Measurements from ENCODE around the gene ANKRD33B. TPM values are rescaled to one million over a fixed set of nuclear protein-coding genes. Genes with fewer than 3 reads are reported as not detected.
"Not testable (repeated sequence)": the region's sequence is repeated elsewhere in the genome, so short reads cannot be mapped to it uniquely, and the experiment has no call there.

ANKRD33B gene
- total and polyA plus RNA-seq, 2 donors, result 4.5 to 6.8 TPM

DNA sequence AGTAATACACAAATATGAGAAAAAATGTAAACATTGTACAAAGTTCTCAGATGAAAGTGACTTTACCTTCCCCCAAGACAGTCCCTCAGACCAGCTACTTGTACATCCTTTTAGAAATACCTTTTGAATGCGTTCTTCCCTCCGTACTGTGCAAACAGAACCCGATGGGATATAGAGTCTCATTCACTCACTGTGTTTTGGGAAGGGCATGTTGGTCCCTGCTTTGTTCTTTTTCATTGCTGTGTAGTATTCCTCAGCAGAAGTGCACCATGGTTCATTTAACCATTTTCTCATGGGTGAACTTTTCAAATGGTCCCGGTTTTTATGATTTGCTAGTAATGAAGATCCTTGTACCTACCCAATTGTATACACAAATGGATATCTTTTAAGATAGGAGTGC lies 94.4 kb downstream of the ANKRD33B start:
- H3K4me1 ChIP-seq (ENCODE audit: control insufficient read depth in 2 of 2, insufficient read depth in 2 of 2, low read length in 2 of 2), result peaks cover 0 to 14% of the 10 kb centered on the region in 2 donors
- no peak overlapping the region for H3K4me3 ChIP-seq (ENCODE audit: low read length in 2 of 2)
- WGBS, result 86% methylated on average over 4 of the region's 4 CpGs

DNA sequence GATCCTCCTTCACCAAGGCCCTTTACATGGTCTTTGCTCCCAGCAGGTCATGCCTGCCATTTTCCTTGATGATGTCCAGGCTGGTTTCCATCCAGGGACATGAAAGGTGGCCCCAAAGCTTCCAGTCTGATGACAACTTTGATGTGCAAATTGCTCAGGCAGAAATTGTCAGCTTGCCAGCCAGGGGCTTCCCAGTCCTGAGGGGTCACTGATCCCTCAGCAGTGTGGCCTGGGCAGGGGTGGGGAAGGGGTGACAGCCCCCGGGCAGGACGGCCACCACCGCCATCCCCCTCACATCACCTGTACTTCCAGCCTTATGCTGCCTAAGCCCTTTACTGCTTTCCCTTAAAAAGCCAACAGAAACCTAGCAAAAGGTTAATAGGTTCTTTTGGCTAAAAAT lies 96.3 kb downstream of the ANKRD33B start:
- 99% methylated on average over 3 of the region's 3 CpGs for WGBS
- H3K27me3 ChIP-seq (ENCODE audit: control insufficient read depth in 2 of 2, insufficient read depth in 1 of 2, low read length in 1 of 2), result no peaks in the 10 kb centered on the region
- peaks cover 0 to 10% of the 10 kb centered on the region in 2 donors for H3K4me1 ChIP-seq (ENCODE audit: control insufficient read depth in 2 of 2, insufficient read depth in 2 of 2, low read length in 2 of 2)
- H3K36me3 ChIP-seq (ENCODE audit: control insufficient read depth in 2 of 2, insufficient read depth in 2 of 2, low read length in 1 of 2), result no peaks in the 10 kb centered on the region
- no peaks in the 10 kb centered on the region for H3K9me3 ChIP-seq (ENCODE audit: control insufficient read depth in 2 of 2, insufficient read depth in 1 of 2, low read length in 1 of 2)
- no peak overlapping the region for H3K4me3 ChIP-seq (ENCODE audit: low read length in 2 of 2)
- no peak overlapping the region for H3K27ac ChIP-seq (ENCODE audit: low read depth in 1 of 2, low read length in 1 of 2)
- DNase-seq (ENCODE audit: low read depth in 6 of 9, low spot score in 9 of 9), result no peak

More for the DNA sequence above, 94.4 kb downstream of the ANKRD33B start:
- no peak for DNase-seq (ENCODE audit: low read depth in 6 of 9, low spot score in 9 of 9)
- Histone ChIP-seq H3K36me3 (ENCODE audit: control insufficient read depth in 2 of 2, insufficient read depth in 2 of 2, low read length in 1 of 2) (no peaks in the 10 kb centered on the region), H3K27me3 (ENCODE audit: control insufficient read depth in 2 of 2, insufficient read depth in 1 of 2, low read length in 1 of 2) (no peaks in the 10 kb centered on the region), H3K9me3 (ENCODE audit: control insufficient read depth in 2 of 2, insufficient read depth in 1 of 2, low read length in 1 of 2) (no peaks in the 10 kb centered on the region), H3K27ac (ENCODE audit: low read depth in 1 of 2, low read length in 1 of 2) (no peak overlapping the region)

DNA sequence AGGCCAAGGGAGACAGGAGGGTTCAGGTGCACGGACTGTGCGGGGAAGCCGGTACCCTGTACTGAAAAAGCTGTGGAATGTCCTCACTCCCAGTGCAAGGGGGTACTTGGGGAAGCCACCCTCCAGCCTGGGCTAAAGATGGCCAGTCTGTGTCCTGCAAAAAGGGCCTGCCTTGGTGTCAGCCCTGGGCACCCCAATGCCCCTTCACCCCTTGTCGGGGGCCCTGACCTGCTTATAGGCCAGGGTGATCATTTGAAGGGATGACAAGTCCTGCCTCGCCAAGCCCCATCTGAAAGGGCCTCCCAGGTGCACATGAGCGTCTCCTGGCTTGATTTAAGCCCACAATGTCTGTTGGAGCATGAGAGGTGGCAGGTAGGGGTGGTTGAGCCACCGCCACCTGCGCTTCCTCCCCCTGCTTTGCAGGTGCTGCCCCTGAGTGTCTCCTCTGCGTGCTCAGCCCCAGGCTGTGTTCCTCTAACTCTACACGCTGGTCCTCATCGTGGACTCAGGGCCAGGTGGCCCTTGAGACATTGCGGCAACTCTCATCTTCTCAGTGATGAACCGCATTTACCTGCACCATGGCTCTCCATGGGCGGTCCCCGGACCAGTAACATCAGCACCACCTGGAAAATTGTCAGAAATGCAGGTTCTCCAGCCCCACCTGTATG lies 97.0 kb downstream of the ANKRD33B start:
- no peak overlapping the region for H3K4me3 ChIP-seq (ENCODE audit: low read length in 2 of 2)
- 95% methylated on average over 15 of the region's 15 CpGs for whole genome bisulfite sequencing
- no peaks in the 10 kb centered on the region for H3K27me3 ChIP-seq (ENCODE audit: control insufficient read depth in 2 of 2, insufficient read depth in 1 of 2, low read length in 1 of 2)
- H3K27ac ChIP-seq (ENCODE audit: low read depth in 1 of 2, low read length in 1 of 2), result no peak overlapping the region
- no peaks in the 10 kb centered on the region for H3K36me3 ChIP-seq (ENCODE audit: control insufficient read depth in 2 of 2, insufficient read depth in 2 of 2, low read length in 1 of 2)
- peaks cover 0 to 10% of the 10 kb centered on the region in 2 donors for H3K4me1 ChIP-seq (ENCODE audit: control insufficient read depth in 2 of 2, insufficient read depth in 2 of 2, low read length in 2 of 2)
- DNase-seq (ENCODE audit: low read depth in 6 of 9, low spot score in 9 of 9), result no peak
- H3K9me3 ChIP-seq (ENCODE audit: control insufficient read depth in 2 of 2, insufficient read depth in 1 of 2, low read length in 1 of 2), result no peaks in the 10 kb centered on the region

DNA sequence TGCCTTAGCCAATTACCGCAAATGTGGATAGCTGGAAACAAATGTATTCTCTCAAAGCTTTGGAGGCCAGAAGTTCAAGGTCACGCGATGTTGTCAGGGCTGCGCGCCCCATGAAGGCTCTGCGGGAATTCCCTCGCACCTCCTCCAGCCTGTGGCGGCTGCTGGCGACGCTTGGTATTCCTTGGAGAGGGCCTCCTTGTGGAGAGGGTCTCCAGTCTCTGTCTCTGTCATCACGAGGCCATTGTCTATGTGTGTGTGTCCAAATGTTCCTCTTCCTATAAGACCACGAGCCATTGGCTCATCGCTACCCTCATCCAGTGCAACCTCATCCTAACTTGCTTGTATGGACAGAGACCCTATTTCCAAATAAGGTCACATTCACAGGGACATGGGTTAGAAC lies 97.5 kb downstream of the ANKRD33B start:
- peaks cover 0 to 14% of the 10 kb centered on the region in 2 donors for H3K4me1 ChIP-seq (ENCODE audit: control insufficient read depth in 2 of 2, insufficient read depth in 2 of 2, low read length in 2 of 2)
- no peak overlapping the region for H3K27ac ChIP-seq (ENCODE audit: low read depth in 1 of 2, low read length in 1 of 2)
- DNase-seq (ENCODE audit: low read depth in 6 of 9, low spot score in 9 of 9), result no peak
- no peaks in the 10 kb centered on the region for H3K9me3 ChIP-seq (ENCODE audit: control insufficient read depth in 2 of 2, insufficient read depth in 1 of 2, low read length in 1 of 2)
- no peaks in the 10 kb centered on the region for H3K27me3 ChIP-seq (ENCODE audit: control insufficient read depth in 2 of 2, insufficient read depth in 1 of 2, low read length in 1 of 2)
- no peaks in the 10 kb centered on the region for H3K36me3 ChIP-seq (ENCODE audit: control insufficient read depth in 2 of 2, insufficient read depth in 2 of 2, low read length in 1 of 2)
- 99% methylated on average over 13 of the region's 13 CpGs for WGBS
- H3K4me3 ChIP-seq (ENCODE audit: low read length in 2 of 2), result no peak overlapping the region

DNA sequence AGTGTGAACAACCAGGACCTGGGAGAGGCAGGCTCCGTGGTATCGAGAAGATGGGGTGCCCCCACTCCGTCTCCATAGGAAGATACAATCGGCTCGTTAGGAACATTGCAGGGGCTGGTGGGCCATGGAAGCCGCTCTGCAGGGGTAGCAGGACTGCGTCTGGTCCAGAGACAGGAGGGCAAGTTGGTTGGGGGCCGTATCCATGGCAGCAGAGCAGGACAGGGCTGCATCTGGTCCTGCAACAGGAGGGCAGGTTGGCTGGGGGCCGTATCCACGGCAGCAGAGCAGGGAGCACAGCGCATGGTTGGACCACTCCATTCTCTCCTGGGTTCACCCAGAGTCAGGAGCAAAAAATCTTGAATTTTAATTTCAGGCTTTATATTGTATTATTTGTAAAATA lies 98.2 kb downstream of the ANKRD33B start:
- WGBS, result 97% methylated on average over 11 of the region's 11 CpGs
- H3K27ac ChIP-seq (ENCODE audit: low read depth in 1 of 2, low read length in 1 of 2), result no peak overlapping the region
- H3K4me1 ChIP-seq (ENCODE audit: control insufficient read depth in 2 of 2, insufficient read depth in 2 of 2, low read length in 2 of 2), result peaks cover 0 to 16% of the 10 kb centered on the region in 2 donors
- no peaks in the 10 kb centered on the region for H3K9me3 ChIP-seq (ENCODE audit: control insufficient read depth in 2 of 2, insufficient read depth in 1 of 2, low read length in 1 of 2)
- no peaks in the 10 kb centered on the region for H3K27me3 ChIP-seq (ENCODE audit: control insufficient read depth in 2 of 2, insufficient read depth in 1 of 2, low read length in 1 of 2)
- no peak overlapping the region for H3K4me3 ChIP-seq (ENCODE audit: low read length in 2 of 2)
- no peak for DNase-seq (ENCODE audit: low read depth in 6 of 9, low spot score in 9 of 9)
- no peaks in the 10 kb centered on the region for H3K36me3 ChIP-seq (ENCODE audit: control insufficient read depth in 2 of 2, insufficient read depth in 2 of 2, low read length in 1 of 2)

DNA sequence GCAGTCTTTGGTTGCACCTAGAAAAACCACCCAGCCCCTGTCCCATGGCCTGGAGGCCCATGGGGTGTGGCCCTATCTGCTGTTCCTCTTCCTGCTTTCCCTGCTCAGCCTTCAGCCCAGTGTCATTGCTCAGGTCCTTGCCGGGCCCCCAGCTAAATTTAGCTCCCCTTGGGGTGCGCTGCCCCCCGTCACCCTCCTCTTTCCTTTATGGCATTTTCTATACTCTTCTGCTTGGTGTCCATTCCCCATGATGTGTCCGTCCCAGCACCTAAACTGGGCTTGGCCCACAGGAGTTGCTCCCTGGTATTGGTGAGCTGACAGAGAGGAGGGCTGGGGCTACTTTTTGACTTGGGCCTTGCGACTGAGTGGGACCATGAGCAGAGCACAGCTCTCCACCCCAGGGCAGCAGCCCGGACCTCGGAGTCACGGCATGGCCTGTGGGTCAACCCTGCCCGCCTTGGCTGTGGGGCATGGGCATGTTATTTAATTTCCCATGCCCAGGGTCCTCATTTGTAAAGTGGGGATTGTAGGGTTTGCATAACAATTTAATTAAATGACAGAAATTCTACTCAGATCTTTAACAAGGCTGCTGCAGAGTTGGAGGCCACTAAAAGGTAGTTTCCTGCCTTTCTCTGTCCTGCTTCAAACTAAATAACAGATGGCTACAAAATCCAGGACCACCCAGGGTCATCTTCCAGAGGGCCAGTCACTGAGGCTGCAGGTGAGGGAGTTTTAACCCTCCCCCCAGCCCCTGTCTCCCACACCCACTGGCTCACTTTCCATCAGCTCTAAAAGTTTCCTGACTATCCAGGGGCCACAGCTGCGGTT lies 99.0 kb downstream of the ANKRD33B start:
- no peaks in the 10 kb centered on the region for H3K36me3 ChIP-seq (ENCODE audit: control insufficient read depth in 2 of 2, insufficient read depth in 2 of 2, low read length in 1 of 2)
- 90% methylated on average over 10 of the region's 10 CpGs for WGBS
- peak overlapping the region in 1 of 2 donors; percentile 79 for H3K27ac ChIP-seq (ENCODE audit: low read depth in 1 of 2, low read length in 1 of 2)
- no peaks in the 10 kb centered on the region for H3K27me3 ChIP-seq (ENCODE audit: control insufficient read depth in 2 of 2, insufficient read depth in 1 of 2, low read length in 1 of 2)
- no peak overlapping the region for H3K4me3 ChIP-seq (ENCODE audit: low read length in 2 of 2)
- peaks cover 0 to 16% of the 10 kb centered on the region in 2 donors for H3K4me1 ChIP-seq (ENCODE audit: control insufficient read depth in 2 of 2, insufficient read depth in 2 of 2, low read length in 2 of 2)
- no peaks in the 10 kb centered on the region for H3K9me3 ChIP-seq (ENCODE audit: control insufficient read depth in 2 of 2, insufficient read depth in 1 of 2, low read length in 1 of 2)
- DNase-seq (ENCODE audit: low read depth in 6 of 9, low spot score in 9 of 9), result no peak

DNA sequence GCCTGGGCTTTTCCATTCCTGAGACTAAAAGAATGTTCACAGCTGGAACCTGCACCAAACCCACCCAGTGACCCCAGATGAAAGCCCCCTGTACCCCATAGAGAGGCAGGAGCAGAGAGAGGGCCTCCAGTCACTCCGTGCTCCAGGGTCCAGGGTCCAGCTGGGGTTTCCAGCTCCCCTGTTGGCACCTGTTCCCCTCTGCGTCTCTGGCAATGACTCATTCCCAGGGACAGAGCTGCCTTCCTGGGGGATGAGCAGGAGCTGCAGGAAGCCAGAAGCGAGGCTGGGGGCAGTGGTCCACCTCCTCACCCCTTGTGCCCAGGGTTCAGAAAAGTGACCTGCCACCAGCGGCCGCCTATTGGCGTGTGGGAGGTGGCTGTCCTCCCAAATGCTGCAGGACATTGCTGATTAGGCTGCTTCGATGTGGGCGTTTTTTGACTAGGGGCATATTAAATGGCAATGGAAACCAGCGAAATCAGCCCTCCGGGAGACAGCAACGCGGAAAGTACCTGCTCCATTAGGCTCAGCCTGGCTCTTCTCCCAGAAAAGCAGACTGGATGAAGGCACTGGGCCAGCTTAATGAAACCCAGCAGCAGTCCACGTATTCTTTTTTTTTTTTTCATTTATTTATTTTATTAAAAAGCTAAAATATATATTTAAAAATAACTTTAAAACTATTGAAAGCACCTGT lies 99.8 kb downstream of the ANKRD33B start:
- DNase-seq (ENCODE audit: low read depth in 6 of 9, low spot score in 9 of 9), result peak in 1 of 9 donors; percentile 24
- peak overlapping the region; percentile 15 to 79 for H3K27ac ChIP-seq (ENCODE audit: low read depth in 1 of 2, low read length in 1 of 2)
- no peaks in the 10 kb centered on the region for H3K27me3 ChIP-seq (ENCODE audit: control insufficient read depth in 2 of 2, insufficient read depth in 1 of 2, low read length in 1 of 2)
- no peaks in the 10 kb centered on the region for H3K9me3 ChIP-seq (ENCODE audit: control insufficient read depth in 2 of 2, insufficient read depth in 1 of 2, low read length in 1 of 2)
- no peak overlapping the region for H3K4me3 ChIP-seq (ENCODE audit: low read length in 2 of 2)
- peaks cover 0 to 16% of the 10 kb centered on the region in 2 donors for H3K4me1 ChIP-seq (ENCODE audit: control insufficient read depth in 2 of 2, insufficient read depth in 2 of 2, low read length in 2 of 2)
- 91% methylated on average over 13 of the region's 13 CpGs for WGBS
- no peaks in the 10 kb centered on the region for H3K36me3 ChIP-seq (ENCODE audit: control insufficient read depth in 2 of 2, insufficient read depth in 2 of 2, low read length in 1 of 2)

DNA sequence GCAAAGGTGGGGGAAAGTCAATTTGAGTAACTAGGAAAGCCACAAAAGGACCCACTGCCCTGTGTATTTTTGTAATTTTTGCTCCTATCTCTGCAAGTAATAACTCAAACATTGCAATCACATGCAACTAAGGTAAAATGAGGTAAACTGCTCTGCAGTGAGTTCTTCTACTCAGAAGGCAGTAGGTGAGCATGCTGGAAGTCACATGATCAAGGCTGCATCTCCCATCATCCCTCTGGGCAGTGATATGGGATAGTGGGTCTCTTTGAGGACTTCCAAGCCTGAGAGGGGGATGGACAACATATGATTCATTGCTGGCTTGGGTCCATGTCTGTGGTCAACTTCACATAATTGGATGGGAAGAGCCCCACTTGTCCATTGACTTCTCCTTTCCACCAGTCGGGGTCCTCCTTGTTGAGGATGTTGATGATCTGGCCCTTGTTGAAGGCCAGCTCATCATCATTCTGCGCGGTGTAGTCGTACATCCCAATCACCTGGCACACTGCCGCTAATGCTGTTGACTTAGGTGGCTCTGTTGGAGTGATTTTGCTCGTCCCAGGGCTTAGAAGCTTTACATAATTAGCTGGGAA lies 100.4 kb downstream of the ANKRD33B start:
- not testable (repeated sequence) for H3K9me3 ChIP-seq (ENCODE audit: control insufficient read depth in 2 of 2, insufficient read depth in 1 of 2, low read length in 1 of 2); H3K27me3 ChIP-seq (ENCODE audit: control insufficient read depth in 2 of 2, insufficient read depth in 1 of 2, low read length in 1 of 2); H3K4me3 ChIP-seq (ENCODE audit: low read length in 2 of 2); DNase-seq (ENCODE audit: low read depth in 6 of 9, low spot score in 9 of 9); H3K36me3 ChIP-seq (ENCODE audit: control insufficient read depth in 2 of 2, insufficient read depth in 2 of 2, low read length in 1 of 2); H3K27ac ChIP-seq (ENCODE audit: low read depth in 1 of 2, low read length in 1 of 2)
- WGBS, result 94% methylated on average over 6 of the region's 6 CpGs
- H3K4me1 ChIP-seq (ENCODE audit: control insufficient read depth in 2 of 2, insufficient read depth in 2 of 2, low read length in 2 of 2), result peaks cover 0 to 16% of the 10 kb centered on the region in 2 donors
